Smooth muscle cell (in vitro differentiated cells): ENCODE measurements around the gene HSPA12A. TPM values are rescaled to one million over a fixed set of nuclear protein-coding genes. Genes with fewer than 3 reads are reported as not detected.

Experiments used
- DNase-seq: peaks from one replicate; lab custom pipeline; 2025; ENCODE audit not compliant: unreplicated experiment; lab: John Stamatoyannopoulos, UW
- H2AFZ ChIP-seq: fragments of 200-600 bp; sonication (generic); 2 replicates; pipeline ENCODE4 v1.6.0; 2016; ENCODE audit warnings: antibody characterized with exemption, low read depth, mild to moderate bottlenecking
- H3F3A ChIP-seq: fragments of 200-600 bp; sonication (generic); 2 replicates; pipeline ENCODE4 v1.6.0; 2017; ENCODE audit warnings: antibody characterized with exemption, low read depth
- H3K27ac ChIP-seq: fragments of 200-600 bp; sonication (generic); 2 replicates; pipeline ENCODE4 v1.5.1; 2016; ENCODE audit warnings: low read depth, mild to moderate bottlenecking
- H3K27me3 ChIP-seq: fragments of 200-600 bp; sonication (generic); 2 replicates; pipeline ENCODE4 v1.6.1; 2016; ENCODE audit warnings: low read depth, mild to moderate bottlenecking
- H3K36me3 ChIP-seq: fragments of 200-600 bp; sonication (generic); 2 replicates; pipeline ENCODE4 v1.5.1; 2016; ENCODE audit warnings: low read depth
- H3K4me1 ChIP-seq: fragments of 200-600 bp; sonication (generic); 2 replicates; pipeline ENCODE4 v1.5.1; 2016; ENCODE audit warnings: low read depth
- H3K4me2 ChIP-seq: fragments of 200-600 bp; sonication (generic); 2 replicates; pipeline ENCODE4 v1.6.0; 2016; ENCODE audit warnings: mild to moderate bottlenecking
- H3K4me3 ChIP-seq: fragments of 200-600 bp; sonication (generic); 2 replicates; pipeline ENCODE4 v1.5.1; 2016; ENCODE audit warnings: mild to moderate bottlenecking
- H3K79me2 ChIP-seq: fragments of 200-600 bp; sonication (generic); 2 replicates; pipeline ENCODE4 v1.6.0; 2016; ENCODE audit warnings: low read depth, mild to moderate bottlenecking
- H3K9ac ChIP-seq: fragments of 200-600 bp; sonication (generic); 2 replicates; pipeline ENCODE4 v1.6.0; 2016; ENCODE audit warnings: low read depth
- H3K9me3 ChIP-seq: fragments of 200-600 bp; sonication (generic); replicated peaks from 2 replicates; pipeline ENCODE4 v1.5.1; 2016; ENCODE audit warnings: low read depth
- H4K20me1 ChIP-seq: fragments of 200-600 bp; sonication (generic); 2 replicates; pipeline ENCODE4 v1.6.0; 2016; ENCODE audit warnings: low read depth
- WGBS: methylation state at CpG from one replicate; pipeline ENCODE4 v1.1.7; 2016; ENCODE audit warnings: low lambda C conversion rate; 5-methylcytosine and 5-hydroxymethylcytosine counted together
- polyA plus RNA-seq: library from polyadenylated mRNA; unstranded; fragments of >200 nt; fragmentation: Nextera tagmentation; extraction: Ambion mirVana; gene quantifications from 2 replicates; pipeline ENCODE4 v1.2.1, GENCODE V29; 2016
- total RNA-seq: library from RNA; depleted of rRNA; stranded (reverse); fragments of >200 nt; gene quantifications from 2 replicates; pipeline ENCODE4 v1.2.3, GENCODE V29; 2014
- TF ChIP-seq, protein P1 (sequence below): fragments of 200-600 bp; sonication (generic); IDR thresholded peaks from 2 replicates; pipeline ENCODE4 v1.5.1; 2017; ENCODE audit warnings: borderline replicate concordance, mild to moderate bottlenecking, antibody characterized with exemption; ENCODE audit not compliant: insufficient read depth, poor library complexity, severe bottlenecking

HSPA12A gene
- total and polyA plus RNA-seq, 2 experiments from 2014 or later, result 5.3 to 6.4 TPM

DNA sequence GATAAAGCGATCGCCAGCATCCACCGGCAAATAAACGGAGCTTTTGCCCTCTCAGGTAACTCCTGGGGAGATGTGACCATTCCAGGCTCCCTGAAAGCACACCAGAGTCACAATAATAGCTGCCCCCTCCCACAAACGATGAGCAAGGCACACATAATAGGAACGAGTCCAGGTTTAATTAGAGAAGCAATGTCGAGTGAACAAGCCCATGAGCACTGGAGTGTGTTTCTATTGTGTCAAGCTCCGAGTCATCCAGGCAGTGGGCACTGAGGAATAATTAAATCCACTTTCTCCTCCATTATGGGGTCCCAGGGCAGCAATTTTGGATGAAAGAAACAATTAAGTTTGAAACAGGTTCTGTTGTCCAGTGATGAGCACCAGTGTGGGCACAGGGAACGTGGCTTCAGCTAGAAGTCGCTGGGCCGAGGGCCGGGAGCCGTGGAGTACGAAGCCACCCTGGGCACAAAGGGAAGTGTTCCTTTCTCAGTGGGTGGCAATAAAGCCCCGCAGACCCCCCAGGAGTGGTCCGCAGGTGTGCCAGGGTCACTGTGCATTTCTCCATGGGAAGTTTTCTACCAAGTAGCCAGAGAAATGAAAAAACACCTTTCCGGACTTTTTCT, 109.7 kb downstream of the HSPA12A start:
- 91% methylated on average over 17 of the region's 17 CpGs for WGBS
- Histone ChIP-seq H3K27me3 (peaks cover 18% of the 10 kb centered on the region), H3K4me2 (no peak overlapping the region), H3K79me2 (no peaks in the 10 kb centered on the region), H3K27ac (no peak overlapping the region), H3K9ac (no peak overlapping the region), H3F3A (no peaks in the 10 kb centered on the region), H3K9me3 (no peaks in the 10 kb centered on the region), H2AFZ (no peak overlapping the region), H3K4me1 (peaks cover 12% of the 10 kb centered on the region), H4K20me1 (no peaks in the 10 kb centered on the region), H3K36me3 (no peaks in the 10 kb centered on the region), H3K4me3 (no peak overlapping the region)
- TF ChIP-seq, protein P1, sequence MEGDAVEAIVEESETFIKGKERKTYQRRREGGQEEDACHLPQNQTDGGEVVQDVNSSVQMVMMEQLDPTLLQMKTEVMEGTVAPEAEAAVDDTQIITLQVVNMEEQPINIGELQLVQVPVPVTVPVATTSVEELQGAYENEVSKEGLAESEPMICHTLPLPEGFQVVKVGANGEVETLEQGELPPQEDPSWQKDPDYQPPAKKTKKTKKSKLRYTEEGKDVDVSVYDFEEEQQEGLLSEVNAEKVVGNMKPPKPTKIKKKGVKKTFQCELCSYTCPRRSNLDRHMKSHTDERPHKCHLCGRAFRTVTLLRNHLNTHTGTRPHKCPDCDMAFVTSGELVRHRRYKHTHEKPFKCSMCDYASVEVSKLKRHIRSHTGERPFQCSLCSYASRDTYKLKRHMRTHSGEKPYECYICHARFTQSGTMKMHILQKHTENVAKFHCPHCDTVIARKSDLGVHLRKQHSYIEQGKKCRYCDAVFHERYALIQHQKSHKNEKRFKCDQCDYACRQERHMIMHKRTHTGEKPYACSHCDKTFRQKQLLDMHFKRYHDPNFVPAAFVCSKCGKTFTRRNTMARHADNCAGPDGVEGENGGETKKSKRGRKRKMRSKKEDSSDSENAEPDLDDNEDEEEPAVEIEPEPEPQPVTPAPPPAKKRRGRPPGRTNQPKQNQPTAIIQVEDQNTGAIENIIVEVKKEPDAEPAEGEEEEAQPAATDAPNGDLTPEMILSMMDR, result no peak
- DNase-seq, result no peak

GRCh38 chr10:116631871-116632295, 110.5 kb downstream of the HSPA12A start:
- H3K4me2 ChIP-seq, result no peak overlapping the region
- no peaks in the 10 kb centered on the region for H3K9me3 ChIP-seq
- peaks cover 26% of the 10 kb centered on the region for H3K27me3 ChIP-seq
- H3K4me3 ChIP-seq, result no peak overlapping the region
- DNase-seq, result no peak
- no peaks in the 10 kb centered on the region for H3K36me3 ChIP-seq
- TF ChIP-seq, protein P1, result no peak
- no peaks in the 10 kb centered on the region for H4K20me1 ChIP-seq
- no peaks in the 10 kb centered on the region for H3K79me2 ChIP-seq
- peaks cover 12% of the 10 kb centered on the region for H3K4me1 ChIP-seq
- 91% methylated on average over 6 of the region's 6 CpGs for WGBS
- H3K27ac ChIP-seq, result no peak overlapping the region
- H2AFZ ChIP-seq, result no peak overlapping the region
- H3K9ac ChIP-seq, result no peak overlapping the region
- no peaks in the 10 kb centered on the region for H3F3A ChIP-seq

GRCh38 chr10:116630020-116630419, 112.3 kb downstream of the HSPA12A start:
- H3K9ac ChIP-seq, result no peak overlapping the region
- 87% methylated on average over 2 of the region's 2 CpGs for WGBS
- no peaks in the 10 kb centered on the region for H3K79me2 ChIP-seq

DNA sequence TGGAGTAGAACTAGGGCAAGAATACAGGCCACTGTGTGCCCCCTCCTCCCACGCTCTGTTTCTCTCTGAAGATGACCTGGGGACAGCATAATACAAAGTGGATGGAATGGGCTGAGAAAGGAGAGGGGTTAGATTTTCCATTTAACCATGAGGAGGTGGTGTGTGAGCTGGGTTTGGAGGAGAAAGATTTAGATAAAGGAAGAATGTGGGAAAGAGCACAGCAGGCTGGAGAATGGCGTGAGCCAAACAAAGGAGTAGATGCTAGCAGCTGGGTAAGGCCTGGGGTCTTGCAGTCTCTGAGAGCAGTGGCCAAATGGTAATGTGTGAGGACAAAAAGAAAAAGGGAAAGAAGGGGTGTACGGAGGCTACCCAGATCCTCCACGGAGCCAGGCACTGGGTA, 113.0 kb downstream of the HSPA12A start:
- Histone ChIP-seq H3K36me3 (no peaks in the 10 kb centered on the region), H3K9ac (no peak overlapping the region), H3K4me2 (no peak overlapping the region), H3K9me3 (no peaks in the 10 kb centered on the region), H3K4me1 (peaks cover 10% of the 10 kb centered on the region), H3F3A (no peaks in the 10 kb centered on the region), H2AFZ (no peak overlapping the region), H3K27me3 (peaks cover 38% of the 10 kb centered on the region), H3K79me2 (no peaks in the 10 kb centered on the region), H4K20me1 (no peaks in the 10 kb centered on the region), H3K27ac (no peak overlapping the region), H3K4me3 (no peak overlapping the region)
- TF ChIP-seq, protein P1, result no peak
- DNase-seq, result no peak
- WGBS, result 87% methylated on average over 4 of the region's 4 CpGs

More at GRCh38 chr10:116630020-116630419, 112.3 kb downstream of the HSPA12A start:
- Histone ChIP-seq H3K36me3 (no peaks in the 10 kb centered on the region), H3K4me2 (no peak overlapping the region), H3F3A (no peaks in the 10 kb centered on the region), H3K4me1 (peaks cover 12% of the 10 kb centered on the region), H4K20me1 (no peaks in the 10 kb centered on the region), H2AFZ (no peak overlapping the region), H3K4me3 (no peak overlapping the region), H3K27ac (no peak overlapping the region), H3K27me3 (peaks cover 38% of the 10 kb centered on the region), H3K9me3 (no peaks in the 10 kb centered on the region)
- DNase-seq, result no peak
- TF ChIP-seq, protein P1, result no peak
